Colon (tissue), 2 donors: ENCODE data around the gene NFX1.

Experiments used
- FAIRE-seq: peaks from 2 replicates; lab custom pipeline; 2012; peaks lifted over from hg19 to GRCh38; lab: Jason Lieb, UNC
- donor health status: control.
- donor health status: control.

The NFX1 gene

DNA sequence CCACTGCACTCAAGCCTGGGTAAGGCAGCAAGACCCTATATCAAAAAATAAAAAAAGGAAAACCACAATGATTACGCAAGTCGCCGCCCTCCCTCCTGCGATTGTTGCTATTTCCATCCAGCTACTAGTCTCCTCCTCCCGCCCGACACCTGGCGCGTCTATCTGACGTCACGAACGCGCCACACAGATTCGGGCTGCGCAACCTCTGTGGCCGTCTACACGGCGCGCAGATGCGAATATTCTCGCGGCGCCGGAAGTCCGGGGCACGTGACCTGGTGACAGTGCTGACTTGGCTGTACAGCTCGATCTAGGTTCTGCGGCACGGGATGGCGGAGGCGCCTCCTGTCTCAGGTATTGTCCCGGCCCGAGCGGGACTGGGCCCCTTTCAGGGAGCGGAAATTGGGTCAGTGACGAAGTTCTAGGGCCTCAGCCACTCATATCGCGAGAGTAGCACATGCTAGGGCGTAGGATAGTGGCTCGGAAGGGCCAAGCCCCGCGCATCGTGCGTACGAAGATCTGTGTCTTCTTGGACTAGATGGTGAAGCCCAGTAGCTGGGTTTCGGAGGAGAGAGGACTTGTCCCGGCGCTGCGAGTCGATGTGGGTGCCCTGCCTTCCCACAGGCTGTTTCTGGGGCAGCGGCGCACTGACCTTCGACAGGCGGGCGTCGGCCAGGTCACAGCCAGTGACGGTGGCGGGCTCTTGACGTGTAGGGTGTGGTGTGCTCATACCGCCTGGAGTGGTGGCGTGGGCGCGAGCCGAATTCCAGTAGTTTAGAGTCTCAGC, at the start of gene NFX1:
Gene NFX1, plus strand, starts transcription at position 270 of the 784 bp plus-strand sequence. Its CDS starts 57 bp downstream, at position 327.
- peak; percentile 31 for FAIRE-seq

DNA sequence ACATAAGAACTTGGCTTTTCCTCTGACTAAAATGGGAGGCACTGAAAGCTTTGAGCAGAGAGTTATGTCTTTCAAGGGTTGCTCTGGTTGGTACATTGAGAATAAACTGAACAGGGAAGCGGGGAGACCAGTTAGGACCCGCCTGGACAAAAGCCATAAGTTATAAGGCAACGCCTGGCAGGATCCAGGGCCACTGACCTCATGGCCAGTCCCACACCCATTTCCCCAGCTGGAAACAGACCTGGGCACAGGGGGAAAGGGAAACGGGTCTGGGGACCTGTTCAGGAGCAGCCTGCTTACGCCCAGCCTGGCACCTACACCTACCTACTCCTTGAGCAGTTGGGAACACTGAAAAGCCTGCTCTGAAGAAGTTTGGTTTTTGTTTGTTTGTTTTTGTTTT, 49.0 kb upstream of the NFX1 start:
- no peak for FAIRE-seq

DNA sequence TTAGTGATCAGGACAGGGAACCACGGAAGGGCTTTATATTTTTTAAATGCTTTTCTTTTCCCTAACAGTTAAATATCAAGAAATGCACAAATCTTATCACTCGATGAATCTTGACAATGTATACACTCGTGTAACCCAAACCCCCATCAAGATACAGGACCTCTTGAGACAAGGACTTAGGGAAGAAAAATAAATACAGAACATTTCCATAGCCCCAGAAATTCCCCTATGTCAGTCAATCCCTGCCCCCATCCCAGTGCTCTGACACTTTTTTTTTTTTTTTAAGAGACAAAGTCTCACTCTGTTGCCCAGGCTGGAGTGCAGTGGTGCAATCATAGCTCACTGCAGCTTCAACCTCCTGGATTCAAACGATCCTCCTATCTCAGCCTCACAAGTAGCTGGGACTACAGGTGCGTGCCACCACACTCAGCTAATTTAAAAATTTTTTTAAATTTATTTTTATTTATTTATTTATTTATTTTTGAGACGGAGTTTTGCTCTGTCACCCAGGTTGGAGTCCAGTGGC, 47.6 kb upstream of the NFX1 start:
- FAIRE-seq, result no peak

DNA sequence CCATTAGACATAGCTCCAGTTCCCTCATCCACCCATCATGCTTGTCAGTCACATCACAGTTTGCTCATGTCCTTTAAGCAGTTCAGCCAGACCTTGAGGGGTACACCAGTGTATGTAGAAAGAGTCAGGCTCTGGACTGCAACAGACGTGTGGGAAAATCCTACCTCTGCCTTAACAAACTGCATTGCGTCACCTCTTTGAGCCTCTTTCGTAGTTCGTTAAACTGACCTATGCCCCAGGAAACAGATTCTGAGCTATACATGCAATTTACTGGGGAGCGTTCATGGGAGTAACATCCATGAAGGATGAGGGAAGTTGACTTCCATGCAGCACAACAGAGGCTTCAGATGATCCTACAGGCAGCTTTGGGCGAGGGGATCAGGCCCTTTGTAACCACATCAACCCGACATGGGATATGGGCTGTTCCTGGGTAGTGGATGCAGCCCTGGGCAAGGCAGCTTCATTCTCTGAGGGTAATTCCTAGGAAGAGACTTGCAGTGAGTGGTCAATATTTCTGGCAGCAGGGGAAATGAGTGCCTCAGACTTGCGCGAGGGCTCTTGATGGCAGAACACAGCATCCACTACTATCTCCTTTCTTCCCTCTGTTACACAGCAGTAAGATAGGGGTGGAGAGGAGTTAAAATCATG, 46.1 kb upstream of the NFX1 start:
- FAIRE-seq, result no peak

DNA sequence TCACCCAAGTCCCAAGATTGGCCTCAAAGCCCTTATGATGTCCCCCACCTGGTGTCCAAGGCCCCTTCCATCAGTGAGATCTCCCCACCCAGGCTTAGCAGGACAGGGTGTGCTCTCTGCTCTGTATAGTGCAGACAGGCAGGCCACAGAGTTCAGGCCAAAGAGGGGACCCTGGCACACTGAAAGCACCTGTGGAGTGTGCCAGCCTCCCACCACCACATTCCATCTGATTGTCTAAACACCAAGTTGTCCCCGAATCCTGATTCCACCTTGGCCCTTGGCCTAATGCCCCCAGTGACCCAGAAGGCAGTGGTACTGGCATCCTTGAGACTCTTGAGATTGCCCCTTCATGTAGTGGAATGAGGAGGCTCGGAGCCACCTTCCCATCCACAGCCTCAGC, 45.0 kb upstream of the NFX1 start:
- no peak for FAIRE-seq

DNA sequence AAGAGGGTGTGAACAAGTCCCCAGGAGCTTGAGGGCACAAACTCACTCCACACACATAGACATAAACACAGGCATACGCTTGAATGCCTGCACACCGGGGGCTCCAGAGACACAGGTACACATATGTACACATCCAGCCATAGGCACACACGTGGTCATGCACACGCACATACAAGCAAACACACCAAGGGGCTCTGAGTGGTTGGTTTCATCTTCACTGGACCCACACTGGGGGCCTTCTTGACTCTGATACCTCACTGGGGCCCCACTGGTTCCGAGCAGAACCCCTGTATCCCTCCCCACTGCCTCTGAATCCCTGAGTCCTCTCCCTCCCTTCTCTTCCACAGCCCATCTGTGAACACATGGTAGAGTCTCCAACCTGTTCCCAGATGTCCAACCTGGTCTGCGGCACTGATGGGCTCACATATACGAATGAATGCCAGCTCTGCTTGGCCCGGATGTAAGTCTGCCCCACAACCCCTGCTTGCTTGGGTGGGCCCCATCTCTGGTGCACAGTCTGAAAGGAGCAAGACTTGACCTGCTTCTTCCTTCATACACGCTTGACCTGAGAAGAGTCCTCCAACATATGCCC, 44.0 kb upstream of the NFX1 start:
- no peak for FAIRE-seq

DNA sequence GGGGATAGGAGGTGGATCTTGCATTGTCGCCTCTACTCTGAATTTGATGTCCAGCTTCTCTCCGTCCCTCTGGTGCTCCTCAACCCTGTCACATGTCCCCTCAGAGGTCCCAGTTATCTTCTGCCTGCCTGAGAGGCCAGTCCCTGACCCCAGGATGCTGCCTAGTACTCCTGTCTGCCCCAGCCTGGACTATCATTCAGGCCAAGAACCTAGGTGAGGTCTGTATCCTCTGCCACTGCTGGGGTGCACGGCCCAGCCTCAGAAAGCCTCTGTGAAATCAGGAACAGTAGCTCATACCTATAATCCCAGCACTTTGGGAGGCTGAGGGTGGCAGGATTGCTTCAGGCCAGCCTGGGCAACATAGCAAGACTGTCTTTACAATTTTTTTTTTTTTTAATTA, 41.7 kb upstream of the NFX1 start:
- no peak for FAIRE-seq

DNA sequence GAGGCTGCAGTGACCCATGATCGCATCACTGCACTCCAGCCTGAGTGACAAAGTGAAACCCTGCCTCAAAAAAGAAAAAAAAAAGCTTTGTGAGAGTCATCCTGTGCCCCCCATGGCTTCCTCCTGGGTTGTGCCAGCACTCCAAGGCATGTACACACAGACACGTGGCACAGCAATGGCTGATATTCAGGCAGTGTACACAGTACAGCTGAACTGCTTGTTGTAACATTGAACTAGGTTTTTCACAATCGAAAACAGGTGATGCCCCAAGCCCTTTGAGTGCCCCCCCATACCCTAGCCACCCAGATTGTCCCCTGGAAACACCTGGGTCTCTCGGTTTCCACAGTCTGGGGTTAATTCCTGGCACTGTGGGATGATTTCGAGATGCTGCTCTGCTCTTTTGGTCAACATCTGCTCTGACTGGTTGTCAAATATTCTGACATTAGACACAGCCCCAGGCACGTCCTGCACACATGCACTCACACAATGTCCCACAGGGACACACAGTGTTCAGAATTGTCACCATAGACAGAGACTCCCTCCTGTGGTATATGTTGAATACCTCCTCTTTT, 41.1 kb upstream of the NFX1 start:
- FAIRE-seq, result no peak

DNA sequence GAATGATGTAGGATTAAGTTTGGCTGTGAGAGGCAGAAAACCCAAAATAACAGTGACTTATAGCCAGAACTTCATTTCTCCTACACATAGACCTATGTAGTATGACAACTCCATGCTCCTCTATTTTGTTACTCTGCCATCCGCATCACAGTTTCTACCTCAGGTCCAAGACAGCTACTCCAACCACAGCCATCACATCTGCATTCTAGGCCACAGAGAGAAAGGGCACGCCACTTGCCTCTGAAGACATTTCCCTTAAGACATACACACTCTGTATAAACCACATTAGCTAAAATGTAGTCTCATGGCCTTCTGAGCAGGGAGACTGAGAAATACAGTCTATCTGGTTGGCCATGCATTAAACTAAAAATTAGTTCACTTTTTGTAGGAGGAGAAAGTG, 40.3 kb upstream of the NFX1 start:
- no peak for FAIRE-seq

DNA sequence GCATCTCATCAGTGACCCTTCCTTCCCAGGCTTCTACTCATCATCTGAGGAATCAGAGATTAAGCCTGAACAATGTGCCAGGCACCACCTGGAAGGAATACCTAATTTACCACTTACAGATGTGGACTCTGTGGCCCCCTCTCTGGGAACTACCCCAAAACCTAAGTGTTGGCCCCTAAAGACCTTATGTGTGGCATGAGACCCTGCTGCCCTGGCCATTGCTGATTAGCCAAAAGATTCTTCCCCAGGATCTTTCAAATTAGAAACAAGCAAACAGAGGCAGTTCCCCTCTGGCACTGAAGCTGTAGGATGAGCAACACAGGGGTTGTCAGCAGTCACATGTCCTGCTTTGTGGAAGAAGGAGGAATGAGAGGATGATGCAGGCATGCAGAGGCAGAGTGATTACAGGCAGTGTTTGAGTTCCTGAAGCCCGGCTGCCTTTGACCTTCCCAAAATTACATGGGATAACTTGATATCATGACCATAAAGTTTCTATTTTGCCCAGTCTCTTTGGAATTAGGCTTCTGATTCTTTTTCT, 39.8 kb upstream of the NFX1 start:
- no peak for FAIRE-seq

DNA sequence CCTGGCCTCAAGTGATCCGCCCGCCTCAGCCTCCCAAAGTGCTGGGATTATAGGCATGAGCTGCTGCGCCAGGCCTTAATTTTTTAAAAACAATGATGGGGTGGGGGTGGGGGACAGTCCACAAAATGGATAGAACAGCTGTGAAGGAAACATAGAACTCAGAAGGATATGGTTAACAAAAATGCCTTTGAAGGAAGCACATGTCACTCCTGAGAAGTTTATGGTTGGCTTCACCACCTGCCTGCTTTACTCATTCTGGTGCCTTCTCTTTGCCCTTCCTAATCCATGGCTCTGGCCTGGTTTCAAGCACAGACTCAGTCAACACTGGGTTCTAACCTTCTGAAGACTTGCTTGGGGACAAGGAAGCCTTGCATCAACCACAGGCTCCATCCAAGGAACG, 36.1 kb upstream of the NFX1 start:
- FAIRE-seq, result no peak

DNA sequence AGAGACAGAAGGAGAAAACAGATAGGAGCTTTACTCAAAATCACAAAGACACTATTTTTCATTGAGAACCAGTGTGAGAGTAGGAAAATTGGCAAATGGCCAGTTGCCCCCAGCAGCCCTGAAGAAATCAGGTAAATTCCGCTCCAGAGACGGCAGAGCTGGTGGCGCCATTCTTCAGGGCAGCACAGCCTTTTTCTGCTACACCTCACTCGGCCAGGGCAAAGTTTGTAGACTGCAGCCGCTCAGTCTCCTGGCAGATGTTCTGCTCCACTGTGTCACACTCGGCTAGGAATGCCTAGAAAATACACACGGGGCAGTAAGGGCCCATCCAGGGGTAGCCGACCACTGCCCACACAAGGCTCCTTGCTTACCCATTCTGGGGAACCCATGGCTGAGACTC, 35.3 kb upstream of the NFX1 start:
- FAIRE-seq, result no peak

DNA sequence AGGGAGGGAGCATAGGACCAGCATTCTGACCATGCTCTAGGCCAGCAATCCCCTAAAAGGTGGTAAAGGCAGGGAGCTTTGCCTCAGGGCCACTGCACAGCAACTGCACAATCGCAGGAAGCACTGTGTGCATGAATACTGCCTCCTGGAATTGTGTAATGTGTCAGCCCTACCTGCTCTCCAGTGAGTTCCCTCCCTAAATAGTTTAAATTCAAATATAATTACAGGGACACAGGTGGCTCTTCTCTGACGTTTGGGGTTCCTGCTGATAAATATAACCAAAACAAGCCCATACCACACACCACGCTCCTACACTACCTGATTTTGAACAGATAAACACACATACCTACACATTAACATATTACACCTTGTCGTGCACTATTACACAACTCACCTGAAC, 34.8 kb upstream of the NFX1 start:
- FAIRE-seq, result no peak

DNA sequence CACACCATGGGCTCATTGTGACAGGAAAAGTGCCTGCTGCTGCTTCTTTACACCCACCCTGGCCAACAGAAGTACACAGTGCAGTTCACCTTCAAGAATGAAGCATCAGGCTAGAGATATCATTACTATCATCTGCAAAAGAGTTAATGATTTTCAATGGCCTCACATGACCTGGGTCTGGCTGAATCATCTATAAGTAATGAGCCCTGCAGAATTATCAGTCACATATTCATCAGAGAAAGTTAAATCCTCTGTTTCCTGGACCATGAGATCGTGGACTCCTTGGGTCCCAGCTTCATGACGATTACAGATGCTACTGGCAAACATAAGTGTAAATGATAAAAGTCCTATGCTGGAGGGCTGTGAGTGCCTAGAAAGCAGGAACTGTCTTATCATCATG, 34.1 kb upstream of the NFX1 start:
- FAIRE-seq, result no peak

DNA sequence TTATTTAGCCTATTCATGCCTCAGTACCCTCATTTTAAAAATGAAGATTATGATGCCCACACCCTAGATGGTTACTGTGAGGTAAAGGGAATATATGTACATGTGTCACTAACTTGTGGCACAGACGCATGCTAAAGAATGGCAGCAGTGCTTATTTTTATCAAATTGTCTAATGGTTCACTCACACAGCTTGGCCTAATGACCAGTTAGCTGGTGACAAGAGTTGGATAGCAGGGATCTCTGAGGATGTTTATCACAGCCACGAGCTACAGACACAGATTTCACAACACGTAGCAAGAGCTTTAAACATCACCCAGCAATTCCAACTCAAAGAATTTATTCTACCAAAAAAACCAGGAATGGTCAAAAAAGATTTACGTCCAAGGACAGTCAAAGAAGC, 33.0 kb upstream of the NFX1 start:
- no peak for FAIRE-seq

DNA sequence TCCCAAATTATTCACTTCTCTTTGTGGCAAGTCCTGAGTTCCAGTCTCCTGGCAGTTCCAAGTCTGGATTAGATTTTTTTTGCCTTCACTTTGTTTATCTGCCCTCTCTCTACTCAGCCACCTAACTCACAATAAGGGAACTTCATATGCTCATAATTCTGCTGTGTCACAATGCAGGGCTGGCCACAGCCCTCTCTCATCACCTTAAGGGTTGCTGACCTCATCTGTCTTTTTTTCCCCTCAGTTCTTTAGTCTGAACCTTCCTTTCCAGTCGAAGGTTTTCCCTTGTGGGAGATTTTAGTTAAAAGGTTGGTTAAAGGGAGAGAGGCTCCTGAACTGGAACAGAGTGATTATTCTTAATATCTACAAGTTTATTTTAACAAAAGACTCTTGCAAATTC, 29.9 kb upstream of the NFX1 start:
- FAIRE-seq, result no peak

DNA sequence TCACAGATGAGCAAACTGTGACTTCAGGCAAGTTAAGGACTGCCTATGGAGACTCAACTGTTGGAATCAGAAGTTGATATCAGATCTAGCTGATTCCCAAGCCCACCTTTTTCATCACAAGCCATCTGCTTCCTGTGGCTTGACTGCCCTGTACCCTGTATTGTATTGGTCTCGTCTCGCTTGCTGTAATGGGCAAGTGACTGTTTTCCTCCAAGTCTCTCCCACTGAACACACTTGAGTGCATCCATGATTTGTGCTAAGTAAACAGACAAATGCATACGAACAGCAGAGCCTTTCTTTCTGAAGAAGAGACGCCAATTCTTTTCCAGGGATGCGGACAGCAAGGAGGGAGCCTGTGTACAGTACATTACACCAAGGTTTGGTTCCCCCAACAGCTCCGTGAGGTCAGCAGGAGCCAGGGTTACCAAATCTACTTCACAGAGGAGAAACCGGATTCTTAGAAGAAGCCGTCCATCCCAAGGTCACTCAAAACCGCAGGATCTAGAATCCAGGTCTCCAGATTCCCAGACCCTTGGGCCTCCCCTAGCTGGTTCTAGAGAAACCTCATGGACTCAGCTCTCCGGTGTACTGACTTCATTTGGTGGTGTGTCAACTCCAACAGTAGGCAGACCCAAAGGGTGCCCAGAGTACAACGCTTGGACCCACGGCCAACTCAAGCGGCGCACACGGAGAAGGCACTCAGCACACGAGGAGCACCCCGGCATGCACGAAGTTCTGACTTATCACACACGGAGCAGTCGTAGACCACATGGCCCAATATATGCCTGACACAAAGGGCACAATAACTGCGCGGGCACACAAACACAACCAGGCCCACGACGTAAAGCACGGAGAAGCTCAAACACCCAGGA, 26.9 kb upstream of the NFX1 start:
- FAIRE-seq, result no peak

DNA sequence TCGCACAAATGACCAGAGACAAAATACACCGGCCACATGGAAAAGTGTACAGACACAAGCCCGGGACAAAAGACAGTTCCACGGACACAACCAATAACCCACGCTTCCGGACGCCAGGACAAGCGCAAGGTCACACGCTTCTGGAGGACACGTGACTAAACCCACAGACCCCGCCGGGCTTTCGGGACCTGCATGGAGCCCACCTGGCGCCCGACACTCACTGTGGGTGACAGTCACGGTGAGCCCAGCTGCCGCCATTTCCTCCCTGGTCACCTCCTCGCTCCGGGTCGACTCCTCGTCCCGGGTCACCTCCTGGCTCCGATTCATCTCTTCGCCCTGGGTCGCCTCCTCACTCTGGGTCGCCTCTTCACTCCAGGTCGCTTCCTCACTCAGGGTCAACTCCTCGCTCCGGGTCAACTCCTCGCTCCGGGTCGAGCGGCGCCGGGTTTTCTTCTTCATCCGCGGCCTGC, 26.3 kb upstream of the NFX1 start:
- no peak for FAIRE-seq

DNA sequence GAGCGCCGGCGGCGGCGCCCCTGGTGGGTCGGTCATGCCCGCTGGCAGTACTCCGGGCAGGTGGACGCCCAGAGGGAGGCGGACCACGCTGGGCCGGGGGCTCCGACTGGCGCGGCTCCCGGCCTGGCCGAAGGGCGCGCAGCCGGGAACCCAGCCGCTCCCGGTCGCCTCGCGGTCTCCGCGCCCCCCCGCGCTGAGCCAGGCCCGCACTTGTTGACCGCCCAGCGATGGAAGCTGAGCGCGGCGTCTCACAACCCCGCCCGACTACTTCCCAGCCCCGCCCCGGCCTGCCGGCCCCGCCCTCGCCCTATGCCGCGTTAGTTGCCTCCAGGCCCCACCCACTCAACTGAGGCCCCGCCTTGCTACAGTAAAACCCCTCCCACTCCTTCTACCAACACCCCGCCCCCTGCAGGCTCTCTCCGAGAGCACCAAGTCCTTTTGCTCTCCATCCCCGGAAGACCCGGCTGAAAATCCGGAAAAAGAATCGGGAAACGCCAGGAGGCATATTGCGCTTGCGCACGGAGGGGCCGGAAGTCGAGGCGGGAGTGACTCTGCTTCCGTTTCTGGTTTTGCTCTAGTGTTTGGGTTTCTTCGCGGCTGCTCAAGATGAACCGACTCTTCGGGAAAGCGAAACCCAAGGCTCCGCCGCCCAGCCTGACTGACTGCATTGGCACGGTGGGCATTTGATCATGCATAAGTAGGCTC, 25.7 kb upstream of the NFX1 start, which contains the start of the genes BAG1 and CHMP5:
Gene BAG1, minus strand, starts transcription at position 236 of the 705 bp plus-strand sequence.
Gene CHMP5, plus strand, starts transcription at position 577 of the 705 bp plus-strand sequence. Its CDS starts 30 bp downstream, at position 607.
- no peak for FAIRE-seq

DNA sequence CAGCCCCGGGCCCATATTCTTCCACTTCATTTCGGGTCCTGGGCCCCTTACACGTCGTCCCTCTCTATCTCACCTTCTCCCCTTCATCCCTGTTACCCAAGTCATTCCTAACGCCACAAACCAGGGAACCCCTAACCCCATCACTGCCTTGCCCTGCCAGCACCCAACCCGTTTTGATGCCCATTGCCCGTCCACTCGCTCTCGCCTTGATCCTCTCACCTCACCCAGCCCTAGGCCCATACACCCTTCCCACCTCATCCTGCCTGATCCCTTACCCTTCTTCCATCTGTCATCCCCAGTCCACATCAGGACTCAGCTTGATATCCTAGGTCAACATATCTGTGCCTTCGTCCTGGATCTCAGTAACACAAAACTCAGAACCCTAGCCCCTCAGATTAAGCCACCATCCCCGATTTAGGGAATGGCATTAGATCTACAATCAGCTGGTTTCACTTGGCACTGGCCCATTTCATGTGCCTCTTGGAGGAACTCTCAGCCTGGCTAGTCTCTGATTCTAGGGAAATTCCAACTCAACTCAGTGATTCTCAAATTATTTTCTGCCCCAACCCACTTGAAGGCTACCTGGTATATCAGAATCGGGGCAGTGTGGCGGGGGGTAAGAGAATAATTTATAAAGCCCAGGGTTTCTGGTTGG, 25.0 kb upstream of the NFX1 start:
- no peak for FAIRE-seq
